Left kidney (tissue), 2 donors: ENCODE measurements around the gene PPP6R3. TPM values are rescaled to one million over a fixed set of nuclear protein-coding genes. Genes with fewer than 3 reads are reported as not detected.
"Not testable (repeated sequence)": the region's sequence is repeated elsewhere in the genome, so short reads cannot be mapped to it uniquely, and the experiment has no call there.

ENCODE experiments used
- DNase-seq: peaks from one replicate; pipeline ENCODE4 v3.0.0-alpha.2; 2013
- polyA plus RNA-seq: library from polyadenylated mRNA; unstranded; fragments of 120-200 nt; gene quantifications from one replicate; pipeline ENCODE4 v1.2.1, GENCODE V29; 2013; ENCODE audit not compliant: insufficient read length

The PPP6R3 gene
- polyA plus RNA-seq, 1 donor = 133 TPM

DNA sequence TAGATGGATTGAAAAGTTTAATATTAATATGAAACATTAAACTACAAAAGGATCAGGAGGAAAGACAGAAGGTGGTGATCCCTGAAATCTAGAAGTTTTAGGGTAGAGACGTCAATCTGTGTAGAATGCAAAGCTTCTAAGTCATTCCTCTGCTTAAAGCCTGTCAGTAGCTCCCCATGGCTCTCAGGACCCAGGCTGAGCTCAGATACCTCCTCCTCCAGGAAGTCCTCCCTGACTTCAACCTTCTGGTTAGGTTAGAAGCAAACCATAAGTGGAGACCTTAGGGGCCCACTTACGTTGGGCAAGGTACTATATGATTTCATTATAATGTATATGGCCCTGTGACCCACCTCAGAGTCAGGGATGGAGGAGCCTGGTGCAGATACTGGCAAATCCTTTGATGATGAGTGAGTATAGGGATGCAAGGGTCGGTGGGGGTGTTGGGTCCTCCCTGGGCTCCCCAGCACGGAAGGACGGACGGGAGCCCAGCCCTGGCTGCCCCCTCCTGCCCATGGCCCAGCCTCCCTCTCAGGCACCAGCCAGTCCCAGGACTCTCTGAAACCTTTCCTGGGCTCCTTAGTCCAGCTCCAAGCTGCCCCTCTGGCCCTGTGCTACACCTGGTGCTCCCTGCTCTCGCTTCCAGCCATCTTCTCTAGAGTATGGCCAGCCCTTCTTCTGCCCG lies 3.2 kb upstream of the PPP6R3 start:
- DNase-seq = no peak

DNA sequence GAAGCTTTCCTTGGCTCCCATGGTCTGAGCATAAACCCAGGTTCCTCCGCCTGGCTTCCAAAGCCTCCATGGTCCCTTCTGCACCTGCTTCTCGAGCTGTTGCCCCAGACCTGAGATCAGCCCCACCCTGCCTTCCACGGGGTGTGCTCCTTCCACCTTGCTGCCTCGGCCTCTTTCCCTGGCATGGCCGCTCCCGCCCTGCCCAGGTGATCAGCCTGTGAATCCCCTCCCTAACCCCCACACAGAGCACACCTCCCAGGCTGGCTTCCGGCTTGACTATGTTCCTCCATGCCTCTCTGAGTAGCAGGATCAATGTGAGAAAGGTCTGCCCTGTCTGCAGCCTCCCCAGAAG lies 2.7 kb upstream of the PPP6R3 start:
- DNase-seq = no peak

DNA sequence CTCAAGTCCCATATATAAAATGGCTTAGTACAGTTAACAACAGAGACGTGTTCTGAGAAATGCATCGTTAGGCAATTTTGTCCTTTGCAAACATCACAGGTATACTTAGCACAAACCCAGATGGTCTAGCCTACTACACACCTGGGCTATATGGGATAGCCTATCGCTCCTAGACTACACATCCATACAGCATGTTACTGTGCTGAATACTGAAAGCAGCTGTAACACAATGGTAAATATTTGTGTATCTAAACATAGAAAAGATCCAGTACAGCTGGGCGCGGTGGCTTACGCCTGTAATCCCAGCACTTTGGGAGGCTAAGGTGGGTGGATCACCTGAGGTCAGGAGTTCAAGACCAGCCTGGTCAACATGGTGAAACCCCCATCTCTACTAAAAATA lies 2.2 kb upstream of the PPP6R3 start:
- DNase-seq = not testable (repeated sequence)

DNA sequence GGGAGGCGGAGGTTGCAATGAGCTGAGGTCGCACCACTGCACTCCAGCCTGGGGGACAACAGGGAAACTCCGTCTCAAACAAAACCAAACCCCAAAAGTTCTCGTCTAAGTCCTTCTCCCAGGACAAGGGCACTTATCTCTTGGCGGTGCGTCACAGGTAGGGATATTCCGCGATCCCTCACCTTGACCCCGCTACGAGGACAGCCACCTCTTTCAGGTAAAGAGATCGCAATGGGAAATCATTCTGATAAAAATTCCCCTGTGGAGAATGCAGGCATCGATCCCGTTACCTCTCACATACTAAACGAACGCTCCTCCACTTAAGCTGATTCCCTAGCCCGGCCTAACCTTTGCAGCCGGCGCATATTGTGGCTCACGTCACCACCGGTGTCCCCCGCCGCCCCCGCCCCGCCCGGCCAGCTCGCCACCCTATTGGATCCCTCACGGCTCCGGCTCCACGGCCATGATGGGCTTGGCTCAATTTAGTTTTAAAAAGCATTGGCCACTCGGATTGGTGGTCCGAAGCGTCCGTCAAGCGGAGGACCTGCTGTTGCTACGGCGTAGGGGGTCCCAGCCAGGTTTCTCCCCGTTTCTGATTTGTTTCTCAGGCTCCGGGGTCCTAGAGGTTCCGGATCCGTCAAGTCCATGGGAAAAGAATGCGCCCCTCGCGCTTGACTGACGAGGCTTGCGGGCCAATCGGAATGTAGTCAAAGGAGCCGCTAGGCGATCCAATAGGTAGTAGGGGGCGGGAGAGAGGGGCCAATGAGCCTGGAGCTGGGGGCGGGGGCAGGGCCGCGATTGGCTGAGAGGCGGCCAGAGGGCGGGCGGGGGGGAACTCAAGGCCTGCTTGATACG lies 439 bp upstream of the PPP6R3 start:
- peak; percentile 100 for DNase-seq

DNA sequence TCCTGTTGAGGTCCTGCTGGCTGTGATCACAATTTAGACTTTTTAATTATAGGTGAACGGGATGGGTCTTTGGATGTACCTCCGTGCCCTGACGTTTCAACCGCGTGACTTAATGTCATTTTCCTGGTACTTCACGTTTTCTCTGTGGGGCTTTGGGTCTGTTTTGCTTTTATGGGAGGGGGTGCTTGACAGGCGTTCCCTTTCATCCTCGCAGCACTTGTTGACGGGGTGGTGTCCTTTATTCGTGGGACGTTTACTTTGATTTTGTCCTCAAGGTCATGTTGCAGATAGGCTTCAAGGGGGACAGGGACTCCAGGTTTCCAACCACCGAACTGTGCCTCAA lies 994 bp downstream of the PPP6R3 start:
- no peak for DNase-seq

DNA sequence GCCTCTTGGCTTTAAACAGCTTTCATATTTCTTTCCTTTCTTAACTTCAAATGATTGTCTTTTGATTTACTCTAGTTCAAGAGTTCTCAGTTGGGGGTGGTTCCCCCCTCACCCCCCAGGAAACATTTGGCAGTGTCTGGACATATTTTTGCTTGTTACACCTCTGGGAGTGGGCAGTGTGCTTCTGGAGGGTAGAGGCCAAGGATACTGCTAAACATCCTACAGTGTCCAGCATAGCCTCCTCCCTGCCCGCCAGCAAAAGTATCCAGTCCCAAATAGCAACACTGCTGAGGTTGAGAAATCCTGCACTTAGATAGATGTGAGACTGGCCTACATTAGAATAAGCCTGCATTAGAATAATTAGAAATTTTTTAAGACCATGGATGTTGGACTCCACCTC lies 3.2 kb downstream of the PPP6R3 start:
- no peak for DNase-seq

DNA sequence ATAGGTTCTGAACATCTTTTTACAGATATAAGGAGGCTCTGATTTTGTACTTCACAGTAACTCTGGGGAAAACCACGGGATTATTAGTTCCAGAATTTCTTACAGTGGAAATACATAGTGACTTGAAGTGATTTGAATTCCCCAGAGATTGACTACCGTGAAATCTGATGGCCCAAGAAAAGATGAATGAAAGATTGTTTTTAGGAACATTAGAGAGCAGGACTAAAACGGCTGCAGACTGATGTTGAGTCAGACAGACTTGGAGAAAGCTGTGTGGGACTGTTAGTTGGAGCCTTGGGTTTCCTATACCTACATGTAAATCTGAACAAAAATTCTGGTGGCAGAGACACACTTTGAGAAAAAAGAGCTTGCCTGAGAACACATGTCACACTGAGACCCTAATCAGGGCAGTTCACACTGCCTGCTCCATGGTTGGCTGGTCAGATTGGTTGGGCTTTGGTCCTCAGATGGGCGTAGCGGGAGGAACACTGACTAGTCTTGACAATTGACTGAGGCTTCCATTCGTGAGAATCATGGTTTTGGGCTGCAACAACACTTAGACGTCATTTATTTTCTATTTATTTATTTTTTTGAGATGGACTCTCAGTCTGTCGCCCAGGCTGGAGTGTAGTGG lies 6.8 kb downstream of the PPP6R3 start:
- DNase-seq = no peak

DNA sequence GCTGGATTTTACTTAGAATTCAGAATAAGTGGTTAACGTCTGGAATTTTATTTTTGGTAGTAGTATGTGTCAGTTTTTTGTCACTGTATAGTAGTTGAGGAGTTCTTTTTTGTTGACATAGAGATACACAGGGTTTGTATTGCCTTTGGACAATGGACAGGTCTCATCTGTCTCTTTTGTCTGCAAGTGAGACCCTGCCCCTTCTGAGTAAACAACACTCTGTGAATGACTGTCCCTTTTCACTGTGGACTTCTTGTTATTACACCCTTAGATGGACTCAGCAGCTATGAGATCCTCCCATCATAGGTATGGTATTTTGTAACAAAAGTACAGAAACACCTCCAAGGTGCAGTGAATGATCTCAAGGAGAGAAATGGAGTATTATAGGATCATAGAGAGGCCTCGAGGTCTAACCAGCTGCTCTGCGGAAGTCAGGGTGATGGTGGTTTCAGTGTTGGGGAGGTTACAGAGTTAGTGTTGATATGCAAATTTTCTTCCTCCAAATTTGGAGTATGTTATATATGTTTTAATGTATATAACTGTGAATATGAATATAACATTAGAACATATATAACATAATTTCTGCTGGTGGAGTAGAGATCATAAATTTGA lies 7.8 kb downstream of the PPP6R3 start:
- DNase-seq = no peak

DNA sequence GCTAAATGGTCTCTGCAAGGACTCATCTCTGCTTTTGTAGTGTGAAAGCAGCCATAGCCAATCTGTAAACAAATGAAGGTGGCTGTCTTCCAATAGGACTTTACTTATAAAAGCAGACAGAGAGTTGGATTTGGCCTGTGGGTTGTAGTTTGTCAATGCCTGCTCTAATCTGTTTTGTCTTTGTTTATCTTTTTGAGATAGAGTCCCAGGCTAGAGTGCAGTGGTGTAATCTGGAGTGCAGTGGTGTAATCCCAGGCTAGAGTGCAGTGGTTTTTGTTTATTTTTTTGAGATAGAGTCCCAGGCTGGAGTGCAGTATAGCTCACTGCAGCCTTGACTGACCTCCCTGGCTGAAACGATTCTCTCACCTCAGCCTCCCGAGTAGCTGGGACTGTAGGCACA lies 8.6 kb downstream of the PPP6R3 start:
- DNase-seq = no peak

DNA sequence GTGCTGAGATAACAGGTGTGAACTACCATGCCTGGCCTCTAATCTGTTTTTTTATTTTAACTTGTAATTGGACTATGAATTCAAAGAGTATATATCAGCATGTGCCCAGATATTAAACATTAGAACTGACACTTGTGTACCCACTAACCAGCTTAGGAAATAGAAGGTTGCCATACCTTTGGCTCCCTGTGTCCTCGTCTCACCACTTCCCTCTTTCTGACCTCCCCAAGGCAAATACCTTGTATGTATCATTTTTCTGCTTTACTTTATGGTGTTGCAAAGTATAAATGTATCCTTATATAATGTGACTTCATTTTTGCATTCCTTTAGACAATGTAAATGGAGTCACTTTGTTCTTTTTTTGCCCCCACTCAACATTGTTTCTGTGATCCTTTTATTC lies 9.1 kb downstream of the PPP6R3 start:
- no peak for DNase-seq

DNA sequence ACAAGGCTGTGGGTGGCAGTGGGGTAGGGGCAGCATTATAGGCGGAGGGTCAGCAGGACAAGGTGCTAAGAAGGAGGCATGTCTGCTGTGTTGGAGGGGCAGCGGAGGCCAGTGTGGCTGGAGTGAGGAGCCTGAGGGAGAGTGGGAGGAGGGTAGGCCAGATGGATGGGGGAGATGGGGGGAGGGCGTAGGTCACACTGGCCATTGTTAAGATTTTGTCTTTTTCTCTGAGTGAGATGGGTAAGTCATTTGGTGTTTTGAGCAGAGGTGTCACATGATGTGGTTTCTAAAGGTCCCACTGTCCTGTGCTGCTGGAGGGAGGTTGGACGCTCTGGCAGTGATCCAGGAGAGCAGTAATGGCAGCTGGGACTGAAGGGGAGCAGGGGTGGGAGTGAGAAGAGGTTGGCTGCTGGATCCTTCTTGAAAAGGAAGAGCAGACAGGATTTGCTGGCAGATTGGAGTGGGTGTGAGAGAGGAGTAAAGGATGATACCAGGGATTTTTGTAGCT lies 9.8 kb downstream of the PPP6R3 start:
- no peak for DNase-seq

DNA sequence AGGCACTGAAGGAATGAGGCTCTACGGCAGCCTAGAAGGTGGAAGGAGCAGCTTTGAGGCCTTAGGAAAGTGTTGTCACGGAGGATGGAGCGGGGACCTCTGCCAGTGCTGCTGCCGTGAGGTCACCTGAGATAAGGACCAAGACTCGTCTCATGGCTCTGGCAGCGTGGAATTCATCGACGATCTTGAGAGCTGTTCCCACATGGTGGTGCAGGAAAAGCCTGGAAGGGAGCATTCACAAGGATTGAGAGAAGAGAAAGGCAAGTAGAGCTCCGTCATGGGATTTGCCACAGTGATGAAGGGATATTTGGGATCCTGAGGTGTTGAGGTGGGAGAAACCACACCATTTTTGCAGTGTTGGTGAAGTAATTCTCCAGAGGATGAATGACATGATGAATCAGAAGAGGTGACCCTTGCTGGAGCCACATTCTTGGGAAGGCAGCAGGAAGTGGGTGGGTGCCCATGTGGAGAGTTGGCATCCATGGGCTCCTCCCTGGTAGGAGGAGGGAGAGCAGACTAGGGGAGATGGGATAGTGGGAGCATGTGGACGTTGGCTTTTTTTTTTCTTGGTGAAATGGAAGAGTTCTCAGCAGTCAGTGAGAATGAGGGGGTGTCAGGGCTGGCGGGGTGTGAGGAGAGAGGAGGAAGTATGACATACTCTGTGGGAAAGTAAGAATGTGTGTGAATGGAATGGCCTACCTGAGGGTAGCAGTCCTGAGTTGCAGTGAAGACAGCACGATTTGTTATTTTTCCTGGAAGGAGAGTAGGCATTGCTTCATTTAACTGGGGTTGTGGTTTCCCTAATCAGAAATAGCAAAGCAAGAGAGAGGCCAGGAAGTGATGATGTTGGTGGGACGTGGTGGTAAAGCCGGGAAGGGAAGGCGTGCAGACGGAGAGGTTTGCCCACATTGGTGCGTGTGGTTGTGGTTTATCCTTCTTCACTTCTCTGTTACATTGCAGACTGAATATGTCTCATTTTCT lies 11.1 kb downstream of the PPP6R3 start:
- no peak for DNase-seq

DNA sequence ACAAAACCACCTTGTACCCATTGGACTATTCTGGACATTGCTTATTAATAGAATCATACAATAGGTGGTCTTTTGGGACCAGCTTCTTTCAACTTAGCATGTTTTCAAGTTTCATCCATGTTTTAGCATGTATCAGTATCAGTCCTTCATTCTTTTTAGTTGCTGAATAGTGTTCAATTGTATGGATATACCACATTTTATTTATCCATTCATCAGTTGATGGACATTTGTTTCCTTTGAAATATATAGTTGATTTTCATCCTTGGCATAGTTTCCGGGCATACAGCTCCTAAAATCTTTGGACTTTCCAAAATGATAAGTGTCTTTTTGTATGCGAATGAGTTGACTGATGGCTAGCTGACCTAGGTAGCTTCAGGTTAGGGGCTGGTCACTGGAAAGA lies 12.2 kb downstream of the PPP6R3 start:
- DNase-seq = no peak

DNA sequence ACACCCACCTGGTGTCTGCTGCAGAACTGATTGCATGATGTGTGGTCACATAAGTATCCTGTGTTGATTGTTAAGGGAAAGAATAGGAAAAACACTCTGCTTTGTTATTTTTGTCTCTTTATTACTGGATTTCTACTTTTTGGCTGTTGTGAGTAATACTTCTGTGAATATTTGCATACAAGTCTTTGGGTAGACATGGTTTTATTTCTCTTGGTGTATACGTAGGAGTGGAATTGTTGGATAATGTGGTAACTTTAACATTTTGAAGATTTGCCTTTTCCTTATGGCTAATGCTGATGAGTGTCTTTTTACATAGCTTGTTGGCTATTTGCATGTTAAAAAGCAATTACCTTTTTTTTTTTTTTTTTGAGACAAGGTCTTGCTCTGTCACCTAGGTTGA lies 13.1 kb downstream of the PPP6R3 start:
- DNase-seq = no peak

DNA sequence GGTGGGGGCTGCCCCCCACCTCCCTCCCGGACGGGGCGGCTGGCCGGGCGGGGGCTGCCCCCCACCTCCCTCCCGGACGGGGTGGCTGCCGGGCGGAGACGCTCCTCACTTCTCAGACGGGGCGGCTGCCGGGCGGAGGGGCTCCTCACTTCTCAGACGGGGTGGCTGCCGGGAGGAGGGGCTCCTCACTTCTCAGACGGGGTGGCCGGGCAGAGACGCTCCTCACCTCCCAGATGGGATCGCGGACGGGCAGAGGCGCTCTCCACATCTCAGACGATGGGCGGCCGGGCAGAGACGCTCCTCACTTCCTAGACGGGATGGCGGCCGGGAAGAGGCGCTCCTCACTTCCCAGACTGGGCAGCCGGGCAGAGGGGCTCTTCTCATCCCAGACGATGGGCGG lies 15.1 kb downstream of the PPP6R3 start:
- DNase-seq = not testable (repeated sequence)

DNA sequence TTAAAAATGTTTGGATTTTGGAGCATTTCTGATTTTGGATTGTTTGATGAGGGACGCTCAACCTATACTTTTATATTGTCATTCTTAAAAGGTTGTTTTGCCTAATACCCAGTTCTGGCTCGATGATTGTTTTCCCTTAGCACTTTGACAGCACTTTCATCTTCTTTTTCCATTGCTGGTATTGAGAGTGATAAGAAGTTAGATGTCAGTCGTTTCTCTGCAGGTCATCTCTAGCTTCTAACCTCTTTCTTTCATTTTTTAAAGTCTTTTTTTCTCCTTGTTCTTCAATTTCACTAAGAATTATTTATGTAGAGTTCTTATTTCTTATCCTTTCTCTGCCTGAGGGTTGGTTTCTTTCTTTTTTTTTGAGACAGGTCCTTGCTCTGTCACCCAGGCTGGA lies 18.8 kb downstream of the PPP6R3 start:
- no peak for DNase-seq

DNA sequence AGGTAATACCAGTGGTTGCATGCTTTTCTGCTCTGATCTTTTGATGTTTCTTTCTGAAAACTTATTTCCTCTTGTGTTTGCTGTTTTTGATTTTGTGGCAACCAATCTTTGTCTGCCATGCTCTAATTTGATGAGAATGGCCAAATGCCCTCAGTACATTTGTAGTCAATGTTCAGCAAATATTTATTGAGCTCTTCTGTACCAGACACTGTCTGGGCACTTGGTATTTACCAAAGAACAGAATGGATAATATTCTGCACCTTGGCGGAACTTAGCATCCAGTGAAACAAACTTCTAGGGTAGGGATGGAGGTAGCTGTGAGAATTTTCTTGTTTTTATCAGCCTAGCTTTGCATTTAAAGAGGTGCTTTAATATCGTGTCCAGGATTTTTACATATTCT lies 19.6 kb downstream of the PPP6R3 start:
- no peak for DNase-seq

DNA sequence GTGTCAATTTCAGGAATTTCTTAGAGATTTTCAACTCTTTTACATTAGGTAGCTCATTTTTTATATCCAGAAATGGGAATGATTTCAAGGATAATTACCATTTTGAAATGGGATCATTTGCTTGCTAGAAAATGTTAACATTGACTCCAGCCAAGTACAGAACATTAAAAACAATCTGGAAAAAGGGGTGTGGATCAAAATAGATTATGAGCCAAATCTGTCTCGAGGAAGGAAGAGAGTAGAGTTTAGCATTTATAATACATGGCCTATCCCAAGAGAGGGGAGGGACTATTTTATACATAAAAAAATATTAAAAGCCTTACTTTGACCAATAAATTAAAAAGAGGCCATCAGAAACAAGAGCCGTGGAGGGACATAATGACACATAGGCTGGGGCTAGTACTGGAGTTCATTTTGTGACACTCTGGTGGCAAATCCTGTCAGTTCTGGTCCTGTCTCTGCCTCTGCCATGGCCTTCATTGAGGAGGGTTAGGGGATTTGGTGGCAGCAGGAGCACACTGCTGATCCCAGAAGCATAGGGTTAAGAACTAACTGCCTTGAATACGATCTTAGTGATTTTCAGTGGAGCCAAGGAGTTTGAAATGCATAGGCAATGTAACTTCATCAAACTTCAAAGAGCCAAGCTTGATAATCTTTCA lies 20.4 kb downstream of the PPP6R3 start:
- DNase-seq = no peak

DNA sequence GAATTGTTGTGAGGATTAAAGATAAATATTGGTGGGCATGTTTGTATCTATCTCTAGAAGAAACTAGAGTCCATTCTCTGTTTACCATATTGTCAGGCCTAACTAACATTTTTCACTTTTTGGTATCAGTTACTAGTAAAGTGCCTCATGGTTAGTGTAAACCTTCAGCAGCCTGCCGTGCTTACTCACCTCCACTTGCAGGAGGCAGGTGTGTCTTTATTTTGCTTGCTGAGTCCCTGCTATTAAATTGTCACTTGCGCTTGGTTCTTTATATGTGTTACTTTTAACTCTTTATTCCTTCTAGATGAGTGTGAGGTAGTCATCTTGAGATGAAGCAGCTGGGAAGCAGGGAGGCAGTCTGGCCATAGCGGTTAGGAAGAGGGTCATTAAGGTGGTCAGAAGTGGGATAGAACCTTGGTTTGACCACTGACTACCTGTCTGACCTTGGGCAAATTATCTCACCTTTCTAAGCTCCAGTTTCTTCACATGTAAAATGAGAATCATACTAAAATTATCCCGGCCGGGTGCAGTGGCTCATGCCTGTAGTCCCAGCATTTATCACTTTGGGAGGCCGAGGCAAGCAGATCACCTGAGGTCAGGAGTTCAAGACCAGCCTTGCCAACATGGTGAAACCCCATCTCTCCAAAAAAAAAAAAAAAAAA lies 21.2 kb downstream of the PPP6R3 start:
- no peak for DNase-seq

DNA sequence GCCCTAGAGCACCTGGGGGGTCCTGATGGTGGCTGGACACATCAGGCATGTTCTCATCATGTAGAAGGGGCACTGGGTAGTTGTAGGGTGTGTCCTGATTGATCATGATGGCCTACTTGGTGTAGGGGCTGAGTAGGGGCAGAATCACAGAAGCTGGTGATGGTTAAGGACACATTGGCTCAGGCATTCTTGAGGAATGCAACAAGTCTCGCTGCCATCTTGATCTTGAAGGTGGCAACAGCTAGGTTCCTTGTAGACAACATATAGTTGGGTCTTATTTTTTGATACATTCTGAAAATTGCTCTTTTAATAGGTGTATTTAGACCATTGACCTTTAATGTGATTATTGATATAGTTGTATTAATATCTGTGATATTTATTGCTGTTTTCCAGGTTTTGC lies 28.1 kb downstream of the PPP6R3 start:
- DNase-seq = no peak
